Dedifferentiated amniotic fluid mesenchymal stem cell (primary cell): ENCODE data around the gene SPATC1L.

ENCODE experiments used
- DNase-seq: peaks from one replicate; pipeline ENCODE4 v3.0.0-alpha.2; 2016; ENCODE audit errors: extremely low spot score

Gene SPATC1L

GRCh38 chr21:46161633-46162592 is 22.3 kb downstream of the SPATC1L start:
- no peak for DNase-seq

- no peak for DNase-seq
These were observed 23.2 kb downstream of the SPATC1L start for GRCh38 chr21:46160907-46161632.

GRCh38 chr21:46160657-46160906 is 23.7 kb downstream of the SPATC1L start:
- no peak for DNase-seq

DNA sequence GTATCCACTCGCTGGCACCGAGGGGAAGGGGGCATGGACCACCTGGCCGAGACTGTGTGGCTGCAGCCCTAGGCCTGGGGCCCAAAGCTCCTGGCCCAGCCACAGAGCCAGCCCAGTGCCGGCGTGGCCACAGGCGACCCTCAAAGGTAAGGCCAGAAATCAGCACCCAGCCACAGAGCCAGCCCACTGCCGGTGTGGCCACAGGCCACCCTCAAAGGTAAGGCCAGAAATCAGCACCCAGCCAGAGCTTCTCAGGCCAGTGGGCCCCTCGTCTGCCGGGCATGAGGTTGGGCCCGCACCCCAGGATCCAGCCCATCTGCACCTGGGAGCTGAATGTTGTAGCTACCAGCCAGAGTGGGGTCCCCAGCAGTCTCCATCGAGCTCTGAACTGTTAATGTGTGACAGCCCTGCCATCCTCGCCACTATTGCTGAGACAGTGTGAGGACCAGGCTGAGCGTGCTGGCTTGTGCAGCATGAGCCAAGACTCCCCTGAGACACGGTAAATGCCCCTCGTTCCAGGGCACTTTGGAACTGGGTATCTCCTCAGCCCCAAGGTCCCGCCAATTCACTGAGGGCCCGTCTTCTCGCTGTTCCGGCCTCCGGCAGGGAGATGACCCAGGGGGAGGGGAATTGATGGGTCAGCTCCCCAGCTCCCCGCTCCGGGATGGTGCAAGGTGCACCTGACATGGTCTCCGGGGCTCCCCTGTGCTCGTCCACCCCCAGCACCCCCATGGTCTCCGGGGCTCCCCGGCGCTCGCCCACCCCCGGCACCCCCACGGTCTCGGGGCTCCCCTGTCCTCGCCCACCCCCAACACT is 24.2 kb downstream of the SPATC1L start:
- no peak for DNase-seq

GRCh38 chr21:46159390-46159789 is 24.9 kb downstream of the SPATC1L start:
- no peak for DNase-seq

DNA sequence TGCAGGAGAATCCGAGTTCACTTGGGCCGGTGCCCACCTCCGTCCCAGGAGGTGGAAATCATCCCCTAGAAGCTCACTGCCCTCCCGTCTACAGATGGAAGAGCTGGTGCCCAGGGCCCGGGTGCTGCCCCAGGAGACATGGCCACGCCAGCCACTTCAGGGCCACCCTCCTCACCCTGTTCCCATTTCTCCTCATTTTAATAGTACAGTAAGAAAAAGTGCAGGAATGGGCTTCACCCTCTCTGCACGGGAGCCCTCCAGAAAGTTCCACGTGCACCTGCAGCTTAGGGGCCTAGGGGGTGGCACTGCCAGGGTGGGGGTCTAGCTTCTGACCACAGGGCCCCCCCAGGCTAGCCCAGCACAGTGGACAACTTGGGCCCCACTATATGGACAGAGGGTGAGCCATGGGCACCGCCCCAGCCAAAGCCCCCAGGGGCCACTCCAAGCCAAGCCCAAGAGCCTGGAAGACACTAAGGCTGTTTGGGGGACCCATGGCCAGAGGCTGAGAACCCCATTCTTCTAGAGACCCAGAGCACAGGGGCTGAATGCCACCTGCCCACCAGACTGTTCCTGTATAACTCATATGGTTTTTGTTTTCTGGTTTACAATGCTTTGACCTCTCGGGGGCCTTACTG is 25.5 kb downstream of the SPATC1L start:
- no peak for DNase-seq

DNA sequence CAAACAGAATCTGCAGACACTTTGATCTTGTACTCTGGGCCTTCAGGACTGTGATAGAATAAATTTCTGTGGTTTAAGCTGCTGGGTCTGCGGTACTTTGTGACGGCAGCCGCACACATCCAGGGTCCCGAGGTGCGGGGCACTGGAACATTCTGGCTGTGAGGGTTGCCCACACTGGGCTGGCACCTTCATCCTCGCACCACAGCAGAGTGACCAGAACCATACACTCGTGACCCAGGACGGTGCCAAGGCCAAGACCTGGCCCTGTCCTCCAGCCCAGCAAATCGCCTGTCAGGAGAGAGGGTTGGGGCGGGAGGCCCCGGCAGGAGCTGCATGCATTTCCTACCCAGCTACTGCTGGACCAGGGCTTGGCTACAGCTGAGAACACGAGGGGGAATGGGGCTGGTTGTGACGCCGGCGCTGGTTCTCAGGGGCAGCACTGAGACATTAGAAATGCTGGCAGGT is 26.2 kb downstream of the SPATC1L start:
- DNase-seq = no peak

DNA sequence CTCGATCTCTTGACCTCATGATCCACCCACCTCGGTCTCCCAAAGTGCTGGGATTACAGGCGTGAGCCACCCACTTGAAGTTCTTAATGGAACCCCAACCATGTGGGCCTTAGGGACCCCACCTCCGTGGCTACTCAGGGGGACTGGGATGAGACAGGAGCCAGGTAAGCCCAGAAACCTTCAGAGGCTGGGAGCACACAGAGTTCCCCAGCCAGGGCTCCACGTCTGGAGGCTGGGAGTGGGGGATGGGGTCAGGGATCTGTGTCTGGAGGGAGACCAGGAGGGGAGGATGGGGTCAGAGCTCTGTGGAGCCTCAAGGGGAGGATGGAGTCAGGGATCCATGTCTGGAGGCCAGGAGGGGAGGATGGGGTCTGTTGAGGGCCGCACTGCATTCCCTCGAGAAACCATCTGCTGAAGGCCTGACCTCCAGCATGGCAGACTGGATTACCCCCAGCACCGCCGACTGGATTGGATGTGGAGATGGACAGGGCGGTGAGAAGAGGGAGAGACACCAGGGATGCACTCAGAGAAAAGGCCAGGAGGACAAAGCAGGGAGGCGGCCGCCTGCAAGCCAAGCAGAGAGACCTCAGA is 26.8 kb downstream of the SPATC1L start:
- no peak for DNase-seq

- no peak for DNase-seq
These were observed 27.6 kb downstream of the SPATC1L start for GRCh38 chr21:46156678-46157077.

DNA sequence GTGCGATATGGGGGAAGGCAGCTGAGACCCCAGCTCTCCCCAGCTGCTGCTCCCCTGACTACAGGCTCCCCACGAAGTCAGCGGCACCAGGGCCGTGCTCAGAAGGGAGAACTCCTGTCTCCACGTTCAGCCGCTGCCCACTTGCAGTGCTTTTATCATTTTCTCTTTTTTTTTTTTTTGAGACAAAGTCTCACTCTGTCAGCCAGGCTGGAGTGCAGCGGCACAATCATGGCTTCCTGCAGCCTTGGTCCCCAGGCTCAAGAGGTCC is 27.9 kb downstream of the SPATC1L start:
- no peak for DNase-seq

- DNase-seq = no peak
These were observed 28.5 kb downstream of the SPATC1L start, which contains the start of gene FTCD for GRCh38 chr21:46155514-46156377. TSS of gene FTCD (minus strand) at chr21:46155579. CDS start at chr21:46155523, 56 bp downstream.

GRCh38 chr21:46154955-46155513 is 29.2 kb downstream of the SPATC1L start:
- no peak for DNase-seq

DNA sequence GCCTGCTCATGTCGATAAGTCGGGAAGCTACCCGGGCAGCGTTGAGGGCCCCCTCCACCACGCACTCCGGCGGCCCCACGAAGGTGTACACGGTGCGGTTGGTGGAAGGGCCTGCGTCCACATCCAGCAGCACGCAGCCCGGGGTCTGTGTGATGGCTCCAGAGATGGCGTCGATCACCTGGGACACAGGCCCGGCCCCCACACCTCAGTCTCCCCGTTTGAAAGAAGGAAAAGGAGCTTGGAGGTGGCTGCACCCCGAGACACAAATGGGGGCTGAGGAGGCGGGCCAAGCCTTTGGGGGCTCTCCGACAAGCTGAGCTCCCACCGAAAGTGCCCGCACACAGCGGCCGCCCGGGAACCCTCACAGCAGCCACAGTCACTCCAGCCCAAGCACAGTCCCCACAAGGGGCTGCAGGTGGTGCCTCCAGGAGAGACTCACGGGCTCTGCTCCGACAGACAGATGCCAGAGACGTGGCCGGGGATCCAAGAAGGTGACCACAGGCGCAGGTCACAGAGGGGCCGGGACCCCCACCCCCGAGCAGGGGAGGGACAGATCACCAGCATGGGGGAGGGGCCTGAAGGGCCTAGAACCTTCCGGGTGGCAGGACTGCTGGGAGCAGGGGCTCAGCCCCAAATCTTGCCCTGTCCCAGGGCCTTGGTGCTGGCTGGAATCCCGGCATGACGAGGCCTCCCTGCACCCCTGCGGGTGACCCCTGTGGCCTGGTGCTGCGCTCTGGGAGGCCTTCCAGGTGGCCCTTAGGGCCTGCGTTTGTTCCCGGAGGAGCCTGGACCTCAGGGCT is 29.9 kb downstream of the SPATC1L start:
- DNase-seq = no peak

- no peak for DNase-seq
These were observed 30.8 kb downstream of the SPATC1L start for GRCh38 chr21:46153247-46154154.

DNA sequence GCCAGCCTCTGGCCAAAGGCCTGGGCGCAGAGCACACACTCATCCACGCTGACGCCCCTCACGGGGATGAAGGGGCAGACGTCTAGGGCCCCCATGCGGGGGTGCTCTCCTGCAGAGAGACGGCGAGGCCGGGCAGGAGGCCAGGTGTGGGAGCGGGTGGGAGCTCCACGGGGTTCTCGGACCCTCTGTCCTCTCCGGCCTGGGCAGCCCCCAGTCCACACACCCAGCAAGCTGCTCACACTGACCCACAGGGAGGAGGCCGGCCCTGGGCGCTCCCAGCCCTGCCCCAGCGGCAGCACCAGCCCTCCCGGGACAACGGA is 31.4 kb downstream of the SPATC1L start:
- DNase-seq = no peak

- DNase-seq = no peak
These were observed 32.0 kb downstream of the SPATC1L start for GRCh38 chr21:46151989-46152926.

DNA sequence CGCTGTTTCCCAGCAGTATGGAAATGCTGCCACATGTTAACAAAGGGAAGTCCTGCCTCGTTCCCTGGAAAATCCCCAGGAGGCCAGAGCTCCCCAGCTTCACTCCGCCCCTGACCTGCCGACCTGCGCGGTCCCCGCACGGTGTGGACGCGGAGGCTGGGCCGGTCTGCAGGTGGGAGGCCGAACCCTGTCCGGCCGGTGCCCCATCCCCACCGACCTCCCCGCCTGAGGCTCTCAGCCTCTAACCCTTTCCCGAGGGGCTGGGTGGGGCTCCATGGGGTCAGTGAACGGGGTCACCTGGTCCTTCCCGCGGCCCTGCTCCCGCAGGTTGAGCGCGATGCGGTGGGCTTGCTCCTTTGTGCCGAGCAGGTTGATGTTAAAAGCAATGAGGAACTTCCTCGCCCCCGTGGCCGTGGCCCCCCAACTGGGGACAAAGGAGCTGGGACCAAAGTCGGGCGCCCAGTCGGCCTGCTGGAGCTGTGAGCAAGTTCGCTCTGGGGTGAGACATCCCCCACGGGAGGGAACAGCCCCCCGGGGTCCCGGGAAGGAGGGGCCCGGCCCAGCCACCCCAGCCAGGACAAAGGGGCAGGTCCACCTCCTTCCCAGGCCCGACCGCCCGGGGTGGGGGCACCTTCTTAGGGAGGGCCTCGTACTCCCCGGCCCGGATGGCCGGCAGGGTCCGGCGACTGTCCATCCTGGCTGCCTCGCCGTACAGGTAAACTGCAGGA is 32.8 kb downstream of the SPATC1L start:
- DNase-seq = no peak
